HuH-7.5 (cell line): ENCODE measurements around the gene STK38L.

Source experiments
- DNase-seq: peaks from one replicate; pipeline ENCODE4 v3.0.0; 2011; ENCODE audit warnings: low spot score

The STK38L gene

GRCh38 chr12:27277846-27278260 is 33.8 kb downstream of the STK38L start:
- DNase-seq = peak; percentile 40

DNA sequence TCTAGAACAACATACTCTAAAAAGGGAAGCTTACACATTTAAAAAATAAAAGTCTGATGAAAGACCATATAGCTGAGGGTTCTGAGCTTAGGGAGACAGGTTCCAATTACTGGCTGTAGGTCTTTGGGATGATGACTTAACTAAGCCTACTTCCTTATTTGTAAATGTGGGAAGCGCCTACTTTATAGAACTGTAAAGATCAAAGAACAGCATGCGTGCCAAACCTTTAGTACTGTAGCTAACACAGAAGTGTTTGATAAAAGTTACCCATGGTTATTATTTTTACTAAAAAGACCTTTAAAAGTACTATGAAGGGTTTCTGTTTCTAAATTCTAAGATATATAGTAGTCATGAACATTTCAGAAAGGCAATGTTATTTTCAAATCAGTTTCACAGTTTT is 35.7 kb downstream of the STK38L start:
- no peak for DNase-seq

DNA sequence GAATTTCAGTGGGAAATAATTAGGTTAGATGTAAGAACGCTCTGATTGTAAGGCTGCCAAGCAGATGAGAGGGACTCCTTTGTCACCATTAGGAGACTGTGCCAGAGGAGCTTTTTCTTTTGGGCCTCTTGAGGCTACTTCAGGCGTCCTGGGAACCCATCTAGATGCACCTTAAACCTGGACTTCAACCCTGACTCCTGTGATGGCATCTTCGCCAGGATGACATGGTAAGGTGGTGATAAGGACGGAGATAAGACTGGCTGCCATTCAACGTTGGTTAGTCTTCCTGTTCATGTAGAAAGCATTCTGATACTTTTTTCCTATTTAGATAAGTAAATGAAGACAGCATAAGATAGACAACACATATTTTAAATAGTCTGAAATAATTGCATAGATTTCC is 36.3 kb downstream of the STK38L start:
- DNase-seq = no peak

DNA sequence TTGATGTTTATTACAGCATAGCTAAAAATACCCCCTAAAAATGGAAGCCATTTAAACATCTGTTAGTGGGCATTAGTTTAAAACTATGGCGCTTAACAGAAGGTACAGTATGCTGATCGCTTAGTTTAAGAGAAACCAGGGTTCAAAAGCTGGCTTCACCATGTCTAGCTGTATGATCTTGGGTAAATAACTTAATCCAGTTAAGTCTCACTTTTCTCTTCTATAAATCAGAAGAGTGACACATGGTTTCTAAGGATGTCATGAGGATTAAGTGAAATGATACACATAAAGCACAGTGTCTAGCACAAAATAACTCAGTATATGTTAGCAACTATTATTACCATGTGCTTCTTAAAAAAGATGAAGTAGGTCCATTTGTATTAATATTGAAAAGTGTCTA is 38.7 kb downstream of the STK38L start:
- no peak for DNase-seq

- no peak for DNase-seq
These were observed 39.9 kb downstream of the STK38L start for GRCh38 chr12:27284021-27284420.

- no peak for DNase-seq
These were observed 40.7 kb downstream of the STK38L start for GRCh38 chr12:27284751-27285150.

- no peak for DNase-seq
These were observed 41.3 kb downstream of the STK38L start for GRCh38 chr12:27285403-27285802.

DNA sequence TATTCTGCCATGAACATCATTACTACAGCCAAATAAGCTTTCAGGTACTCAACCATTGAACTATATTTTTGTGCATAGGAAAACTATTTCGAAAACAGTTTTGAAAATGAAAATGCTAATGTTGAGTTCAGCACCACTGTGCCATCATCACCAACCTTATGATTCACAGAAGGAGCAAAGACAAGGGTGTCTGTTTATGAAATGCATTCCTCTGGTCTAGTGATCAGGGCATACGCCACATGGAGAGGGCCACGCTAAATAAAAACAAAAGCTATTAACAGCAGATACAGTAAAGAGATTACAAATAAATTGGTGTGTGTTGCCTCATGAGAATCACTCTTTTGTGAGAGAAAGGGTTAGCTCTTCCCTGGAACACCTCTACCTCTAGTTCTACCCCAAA is 45.3 kb downstream of the STK38L start:
- DNase-seq = no peak

DNA sequence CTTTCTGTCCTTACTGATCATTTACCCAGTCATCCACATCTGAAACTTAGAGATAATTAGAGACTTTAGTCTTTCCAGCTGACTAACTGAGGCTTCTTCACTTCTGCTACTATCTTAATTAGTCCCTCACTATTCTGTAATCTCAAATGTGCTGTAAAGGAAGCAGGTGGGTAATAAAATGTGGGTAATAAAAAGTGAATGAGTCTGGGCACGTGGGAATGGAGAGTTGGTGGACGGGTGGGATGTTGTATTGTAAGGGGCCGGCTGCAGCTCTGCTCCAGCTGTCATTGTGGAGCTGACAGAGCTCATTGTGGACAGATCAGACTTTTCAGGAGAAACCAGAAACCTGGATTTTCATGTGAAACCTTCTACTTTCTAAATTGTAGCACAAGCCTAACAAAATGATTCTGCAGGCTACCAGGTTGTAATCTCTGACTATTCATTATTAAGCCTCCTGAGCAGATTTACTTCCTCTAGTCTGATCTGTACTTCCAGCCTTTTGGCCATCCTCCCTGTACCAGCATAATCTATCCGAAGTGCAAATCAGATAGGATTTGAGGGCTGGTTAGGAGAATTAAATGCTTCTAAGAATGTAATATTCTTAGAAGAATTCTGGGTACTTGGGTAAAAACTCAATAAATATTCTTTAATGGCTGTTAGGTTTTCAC is 46.5 kb downstream of the STK38L start:
- DNase-seq = no peak

- no peak for DNase-seq
These were observed 47.8 kb downstream of the STK38L start for GRCh38 chr12:27291862-27292261.

- no peak for DNase-seq
These were observed 48.6 kb downstream of the STK38L start for GRCh38 chr12:27292718-27293117.

DNA sequence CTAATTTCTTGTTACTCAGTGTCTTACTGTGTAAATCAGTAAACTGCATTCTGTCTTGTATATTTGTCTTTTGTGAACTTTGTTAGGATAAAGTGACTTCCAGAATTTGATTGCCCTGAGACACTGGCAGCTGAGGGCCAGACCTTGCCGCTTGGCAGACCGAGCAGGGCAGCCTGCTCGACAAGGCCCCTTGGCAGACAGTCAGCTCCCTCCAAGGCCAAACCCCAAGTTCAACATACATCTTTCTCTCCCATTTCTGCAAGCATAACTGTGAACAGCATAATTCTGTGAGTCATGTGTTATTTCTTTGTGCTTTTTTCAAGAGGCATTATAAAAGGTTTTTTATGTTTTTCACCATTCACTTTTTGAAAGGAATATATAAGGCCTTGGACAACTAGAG is 49.4 kb downstream of the STK38L start:
- no peak for DNase-seq

DNA sequence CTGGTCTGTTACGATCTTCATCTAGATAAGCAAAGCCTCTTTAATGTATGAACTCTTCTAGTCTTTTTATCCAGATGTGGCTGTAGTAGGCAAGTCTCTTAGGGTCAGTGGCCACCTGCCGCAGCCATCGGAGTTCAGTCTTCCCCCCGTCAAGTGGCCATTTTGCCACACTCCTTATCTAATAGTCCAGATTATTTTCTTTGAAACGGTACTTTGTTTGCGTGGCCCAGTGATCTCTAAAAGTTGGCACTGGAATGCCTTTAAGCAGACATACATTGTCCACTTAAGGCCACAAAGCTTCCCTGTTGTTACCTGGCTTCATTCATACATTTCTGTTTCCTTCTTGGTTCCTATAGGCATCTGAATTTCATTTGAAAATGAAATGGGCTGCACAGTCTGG is 52.6 kb downstream of the STK38L start:
- no peak for DNase-seq

DNA sequence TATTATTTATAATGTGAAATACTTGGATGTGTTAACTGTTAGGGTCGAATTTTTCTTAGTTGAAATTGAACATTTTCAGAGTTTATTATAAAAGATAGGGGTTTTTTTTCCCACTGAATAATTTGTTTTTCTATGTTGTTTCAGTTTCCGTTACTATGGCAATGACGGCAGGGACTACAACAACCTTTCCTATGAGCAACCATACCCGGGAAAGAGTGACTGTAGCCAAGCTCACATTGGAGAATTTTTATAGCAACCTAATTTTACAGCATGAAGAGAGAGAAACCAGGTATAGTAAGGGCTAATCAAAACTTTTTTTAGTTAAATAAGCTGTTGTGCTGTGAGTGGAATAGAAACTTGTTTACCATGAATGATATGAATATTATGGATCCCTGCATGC is 53.5 kb downstream of the STK38L start:
- DNase-seq = no peak

- DNase-seq = no peak
These were observed 55.0 kb downstream of the STK38L start for GRCh38 chr12:27299102-27299501.

- no peak for DNase-seq
These were observed 56.1 kb downstream of the STK38L start for GRCh38 chr12:27300226-27300625.

GRCh38 chr12:27303139-27304111 is 59.3 kb downstream of the STK38L start:
- no peak for DNase-seq

DNA sequence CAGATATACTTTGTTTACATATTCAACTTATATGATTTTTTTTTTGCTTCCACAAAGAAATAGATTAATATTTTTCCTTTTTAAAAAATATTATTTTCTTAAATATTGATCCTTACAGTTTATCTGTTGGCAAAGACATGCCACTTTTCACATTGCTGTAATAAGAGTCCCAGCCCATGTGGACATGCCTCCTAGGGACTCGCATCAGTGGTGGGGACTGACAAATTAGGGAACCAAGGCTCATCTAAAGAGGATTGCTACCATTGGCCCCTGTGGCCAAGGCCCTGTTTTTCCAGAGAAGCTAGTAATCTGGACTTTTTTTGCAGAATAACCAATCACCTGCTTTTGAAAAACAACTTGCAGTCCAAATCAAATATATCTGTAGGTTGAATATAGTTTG is 60.8 kb downstream of the STK38L start:
- DNase-seq = no peak

- no peak for DNase-seq
These were observed 61.8 kb downstream of the STK38L start for GRCh38 chr12:27305673-27306456.

DNA sequence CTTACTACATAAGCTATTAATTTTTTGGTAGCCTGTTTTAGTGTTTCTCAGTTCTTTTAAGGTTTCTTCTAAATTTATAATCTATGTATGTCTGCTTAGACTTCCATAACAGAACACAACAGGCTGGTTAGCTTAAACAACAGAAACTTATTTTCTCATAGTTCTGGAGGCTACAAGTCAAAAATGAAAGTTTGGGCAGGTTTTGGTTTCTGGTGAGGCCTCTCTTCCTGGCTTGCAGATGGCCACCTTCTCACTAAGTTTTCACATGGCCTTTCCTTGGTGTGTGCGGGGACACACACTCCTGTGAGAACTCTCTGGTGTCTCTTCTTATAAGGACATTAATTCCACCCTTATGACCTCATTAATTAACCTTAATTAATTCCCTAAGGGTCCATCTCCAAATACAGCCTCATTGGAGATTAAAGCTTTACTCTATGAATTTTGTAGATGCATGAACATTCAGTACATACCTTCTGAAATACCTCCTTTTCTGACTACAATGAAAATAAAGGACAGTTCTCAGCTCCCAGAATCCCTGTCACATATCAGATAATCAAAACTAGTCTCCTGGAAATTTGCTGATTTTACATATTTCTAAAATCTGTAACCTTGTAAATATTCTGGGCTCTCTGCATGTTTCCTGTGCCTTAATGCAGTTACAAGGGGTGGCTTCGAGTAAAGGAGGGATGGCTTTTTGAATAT is 65.4 kb downstream of the STK38L start:
- DNase-seq = no peak

DNA sequence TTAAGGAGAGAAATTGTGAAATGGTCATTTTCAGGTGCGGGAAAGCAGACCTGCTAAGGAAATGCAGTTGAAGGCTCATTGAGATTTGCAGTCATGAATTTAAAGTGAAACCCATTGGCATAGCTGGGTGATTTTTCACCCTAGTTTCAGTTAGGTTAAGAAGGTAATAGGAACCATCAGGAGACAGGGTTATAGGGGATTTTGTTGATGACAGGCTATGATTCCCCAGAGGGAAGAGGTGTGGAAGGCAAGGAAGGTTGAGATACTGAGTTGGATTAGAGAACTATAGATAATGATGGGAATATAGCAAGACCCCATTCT is 65.9 kb downstream of the STK38L start:
- no peak for DNase-seq

GRCh38 chr12:27316947-27317346 is 72.9 kb downstream of the STK38L start:
- DNase-seq = no peak
